Epithelial cell of esophagus (primary cell): ENCODE measurements around the gene CCDC197.

Experiments
- DNase-seq: peaks from one replicate; pipeline ENCODE4 v3.0.0; 2010; ENCODE audit warnings: low read depth
- H3K4me3 ChIP-seq: 2 replicates; pipeline ENCODE4 v1.5.1; 2011; ENCODE audit warnings: mild to moderate bottlenecking, low read length, control low read depth
- TF ChIP-seq, protein P1 (sequence below): IDR thresholded peaks from 2 replicates; pipeline ENCODE4 v1.5.1; 2011; ENCODE audit warnings: low read depth, mild to moderate bottlenecking, low read length, control low read depth, inconsistent platforms; ENCODE audit not compliant: insufficient read depth; ENCODE audit errors: missing control alignments

Gene CCDC197

DNA sequence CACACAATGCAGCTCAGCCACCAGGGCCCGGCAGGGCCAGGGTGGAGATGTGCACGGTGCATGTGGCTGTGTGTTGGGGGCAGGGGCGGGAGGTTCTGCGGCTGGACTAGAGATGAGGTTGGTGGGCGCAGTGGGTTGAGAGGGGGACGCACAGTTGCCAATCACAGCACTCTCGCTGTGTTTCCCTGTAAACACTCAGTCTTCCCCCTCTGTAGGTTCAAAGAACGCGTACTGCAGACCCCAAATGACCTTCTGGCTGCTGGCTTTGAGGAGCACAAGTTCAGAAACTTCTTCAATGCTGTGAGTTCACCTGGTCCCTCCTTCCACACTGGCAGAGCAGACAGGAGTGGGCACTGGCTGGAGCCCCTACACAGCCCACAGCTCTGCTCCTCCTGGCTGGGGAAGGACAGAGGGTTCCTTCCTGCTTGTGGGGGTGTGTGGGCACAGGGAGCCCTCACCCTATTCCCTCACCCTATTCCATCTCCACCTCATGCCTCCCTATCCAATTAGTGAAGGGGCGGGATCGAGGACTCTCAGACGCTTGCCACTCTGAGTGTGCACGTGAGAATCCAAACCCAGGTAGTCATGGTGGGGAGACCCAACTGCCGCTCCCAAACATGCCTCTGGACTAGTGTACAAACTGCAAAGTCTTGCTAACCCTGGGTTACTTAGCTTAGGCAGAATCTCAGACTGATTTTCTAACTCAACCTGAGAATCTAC lies 46.8 kb downstream of the CCDC197 start:
- no peak overlapping the region for H3K4me3 ChIP-seq
- no peak for DNase-seq
- TF ChIP-seq, protein P1, sequence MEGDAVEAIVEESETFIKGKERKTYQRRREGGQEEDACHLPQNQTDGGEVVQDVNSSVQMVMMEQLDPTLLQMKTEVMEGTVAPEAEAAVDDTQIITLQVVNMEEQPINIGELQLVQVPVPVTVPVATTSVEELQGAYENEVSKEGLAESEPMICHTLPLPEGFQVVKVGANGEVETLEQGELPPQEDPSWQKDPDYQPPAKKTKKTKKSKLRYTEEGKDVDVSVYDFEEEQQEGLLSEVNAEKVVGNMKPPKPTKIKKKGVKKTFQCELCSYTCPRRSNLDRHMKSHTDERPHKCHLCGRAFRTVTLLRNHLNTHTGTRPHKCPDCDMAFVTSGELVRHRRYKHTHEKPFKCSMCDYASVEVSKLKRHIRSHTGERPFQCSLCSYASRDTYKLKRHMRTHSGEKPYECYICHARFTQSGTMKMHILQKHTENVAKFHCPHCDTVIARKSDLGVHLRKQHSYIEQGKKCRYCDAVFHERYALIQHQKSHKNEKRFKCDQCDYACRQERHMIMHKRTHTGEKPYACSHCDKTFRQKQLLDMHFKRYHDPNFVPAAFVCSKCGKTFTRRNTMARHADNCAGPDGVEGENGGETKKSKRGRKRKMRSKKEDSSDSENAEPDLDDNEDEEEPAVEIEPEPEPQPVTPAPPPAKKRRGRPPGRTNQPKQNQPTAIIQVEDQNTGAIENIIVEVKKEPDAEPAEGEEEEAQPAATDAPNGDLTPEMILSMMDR: no peak

DNA sequence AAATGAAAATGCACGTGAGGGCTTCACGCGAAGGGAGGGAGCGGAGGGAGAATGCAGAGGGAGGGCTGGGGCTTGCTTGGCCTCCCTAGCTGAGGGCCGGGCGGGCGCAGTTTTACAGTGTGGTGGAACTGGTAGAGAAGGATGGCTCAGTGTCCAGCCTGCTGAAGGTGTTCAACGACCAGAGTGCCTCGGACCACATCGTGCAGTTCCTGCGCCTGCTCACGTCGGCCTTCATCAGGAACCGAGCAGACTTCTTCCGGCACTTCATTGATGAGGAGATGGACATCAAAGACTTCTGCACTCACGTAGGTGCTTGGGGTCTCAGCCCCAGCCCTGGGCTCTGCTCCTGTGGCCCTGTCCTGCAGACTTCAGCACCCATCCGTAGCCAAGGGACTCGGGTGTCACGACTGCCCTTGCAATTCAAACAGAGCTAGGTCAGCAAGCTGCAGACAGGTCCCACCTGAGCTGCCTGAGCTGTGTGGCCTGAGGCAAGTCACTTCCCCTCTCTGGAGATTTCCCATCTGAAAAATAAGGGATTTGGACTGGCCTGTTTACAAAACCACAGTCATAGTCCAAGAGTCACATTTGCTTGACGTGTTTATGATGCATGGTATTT lies 47.5 kb downstream of the CCDC197 start:
- H3K4me3 ChIP-seq: no peak overlapping the region
- DNase-seq: no peak
- TF ChIP-seq, protein P1: no peak

DNA sequence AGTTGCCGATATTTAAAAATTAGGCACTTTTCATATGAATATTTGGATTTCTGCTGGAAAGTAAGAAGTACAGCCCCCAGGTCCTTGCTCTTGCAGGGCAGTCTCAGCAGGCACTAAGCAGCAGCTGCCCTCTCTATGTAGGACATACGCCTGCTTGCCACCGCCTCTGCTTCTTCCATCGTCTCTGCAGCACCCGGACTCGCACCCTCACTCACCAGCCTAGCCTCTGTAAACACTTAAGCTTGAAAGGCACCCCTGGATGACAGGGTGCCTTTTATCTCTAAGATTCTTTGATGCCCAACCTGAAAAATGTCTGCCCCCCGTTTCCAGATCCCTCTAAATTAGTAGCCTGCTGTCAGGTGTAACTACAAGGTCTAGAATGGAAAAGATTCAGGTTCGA lies 48.0 kb downstream of the CCDC197 start:
- no peak for DNase-seq
- TF ChIP-seq, protein P1: no peak
- no peak overlapping the region for H3K4me3 ChIP-seq

DNA sequence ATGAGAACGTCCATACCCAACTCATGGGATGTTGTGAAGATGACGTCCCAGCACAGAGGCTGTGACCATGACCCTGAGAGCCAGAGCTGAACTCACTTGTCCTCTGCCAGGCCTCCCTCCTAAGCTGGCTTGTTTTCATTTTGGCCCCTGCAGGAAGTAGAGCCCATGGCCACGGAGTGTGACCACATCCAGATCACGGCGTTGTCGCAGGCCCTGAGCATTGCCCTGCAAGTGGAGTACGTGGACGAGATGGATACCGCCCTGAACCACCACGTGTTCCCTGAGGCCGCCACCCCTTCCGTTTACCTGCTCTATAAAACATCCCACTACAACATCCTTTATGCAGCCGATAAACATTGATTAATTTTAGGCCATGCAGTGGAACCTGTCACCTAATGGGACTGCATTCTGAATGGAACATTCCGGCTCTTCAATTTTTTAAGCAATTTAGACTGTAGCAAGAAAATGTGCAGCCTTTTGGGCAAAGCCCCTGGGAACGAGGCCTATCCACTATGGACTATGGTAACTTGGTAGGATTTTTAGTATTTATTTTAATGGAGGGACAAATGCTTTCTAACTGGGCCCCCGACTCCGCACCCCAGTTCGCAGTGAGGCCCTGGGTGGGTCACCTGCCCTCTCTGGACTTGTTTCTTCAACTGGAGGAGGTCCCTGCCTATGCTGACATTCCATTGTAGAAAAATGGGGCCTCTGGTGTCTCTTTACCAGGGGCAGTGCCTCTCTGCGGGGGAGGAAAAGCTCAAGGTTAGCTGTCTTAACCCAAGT lies 48.7 kb downstream of the CCDC197 start:
- DNase-seq: no peak
- no peak overlapping the region for H3K4me3 ChIP-seq
- TF ChIP-seq, protein P1: no peak

DNA sequence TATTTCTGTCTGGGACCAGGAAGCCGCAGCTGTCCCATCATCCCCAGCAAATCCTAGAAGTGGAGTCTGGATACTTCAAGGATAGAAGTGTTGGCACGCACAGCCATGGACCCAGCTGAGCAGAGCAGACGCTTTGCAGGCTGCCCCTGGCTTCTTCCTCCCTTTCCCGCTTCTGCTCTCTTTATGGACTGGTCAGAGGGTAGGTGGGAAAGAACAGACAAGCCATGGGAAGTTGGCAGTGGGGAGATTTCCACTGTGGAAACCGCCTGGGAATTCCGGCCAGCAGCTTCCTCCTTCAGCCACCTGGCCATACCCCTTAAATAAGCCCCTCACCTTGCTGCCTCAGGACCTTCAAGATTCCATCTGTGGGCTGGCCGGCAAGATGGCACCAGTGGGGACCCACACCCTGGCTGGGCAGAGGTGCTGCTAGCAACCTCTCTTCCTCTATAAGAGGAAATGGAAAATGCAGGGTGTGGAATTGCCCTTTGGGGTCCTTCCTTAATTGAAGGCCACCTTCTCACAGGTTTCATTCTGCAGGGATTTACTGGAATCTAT lies 49.7 kb downstream of the CCDC197 start:
- no peak for DNase-seq
- H3K4me3 ChIP-seq: no peak overlapping the region
- TF ChIP-seq, protein P1: no peak

DNA sequence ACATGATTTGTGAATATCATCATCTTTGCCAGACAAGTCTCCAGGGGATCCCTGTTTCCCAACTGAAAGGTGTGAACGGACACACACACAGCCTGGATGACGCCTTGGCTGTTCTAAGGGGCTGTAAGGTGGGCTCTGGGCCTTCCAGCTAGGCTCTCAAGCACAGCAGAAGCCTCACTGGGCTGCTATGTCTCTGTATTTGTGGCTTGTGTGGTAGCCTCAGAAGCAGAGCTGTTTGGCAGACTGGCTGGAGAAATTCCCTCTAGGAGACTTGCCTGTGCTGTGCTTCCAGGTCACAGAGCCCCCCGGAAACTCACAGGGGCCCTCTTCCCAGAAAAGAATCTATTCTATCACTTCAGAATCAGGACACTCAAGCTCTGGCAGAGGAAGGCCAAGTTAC lies 50.5 kb downstream of the CCDC197 start:
- TF ChIP-seq, protein P1: no peak
- no peak overlapping the region for H3K4me3 ChIP-seq
- DNase-seq: no peak
